H9 (cell line): ENCODE results near the gene KLHDC7B. TPM values are rescaled to one million over a fixed set of nuclear protein-coding genes. Genes with fewer than 3 reads are reported as not detected.

Experiments used
- DNase-seq: peaks from one replicate; pipeline ENCODE4 v3.0.0-alpha.2; 2017
- H2AFZ ChIP-seq: one replicate; pipeline ENCODE4 v1.6.1; 2013; ENCODE audit warnings: mild to moderate bottlenecking, low read length, control low read depth, moderate library complexity
- H2AK5ac ChIP-seq: 2 replicates; pipeline ENCODE4 v1.6.1; 2013; ENCODE audit warnings: low read length, control low read depth, mixed read lengths; ENCODE audit not compliant: insufficient read length
- H2BK120ac ChIP-seq: one replicate; pipeline ENCODE4 v1.6.1; 2013; ENCODE audit warnings: low read depth, mild to moderate bottlenecking, low read length, control low read depth, inconsistent platforms; ENCODE audit not compliant: poor library complexity, severe bottlenecking
- H2BK12ac ChIP-seq: 2 replicates; pipeline ENCODE4 v1.6.1; 2013; ENCODE audit warnings: low read length, control low read depth, mixed read lengths, low read depth; ENCODE audit not compliant: insufficient read length
- H2BK15ac ChIP-seq: 2 replicates; pipeline ENCODE4 v1.6.1; 2013; ENCODE audit warnings: low read depth, low read length, control low read depth
- H2BK20ac ChIP-seq: one replicate; pipeline ENCODE4 v1.6.1; 2013; ENCODE audit warnings: low read depth, mild to moderate bottlenecking, low read length, control low read depth, inconsistent platforms; ENCODE audit not compliant: poor library complexity, severe bottlenecking
- H2BK5ac ChIP-seq: 2 replicates; pipeline ENCODE4 v1.6.1; 2013; ENCODE audit warnings: low read length, control low read depth, mixed read lengths; ENCODE audit not compliant: insufficient read length
- H3K14ac ChIP-seq: 2 replicates; pipeline ENCODE4 v1.6.1; 2013; ENCODE audit warnings: low read length, control low read depth; ENCODE audit not compliant: insufficient read depth
- H3K18ac ChIP-seq: 2 replicates; pipeline ENCODE4 v1.6.1; 2013; ENCODE audit warnings: low read depth, mild to moderate bottlenecking, mixed read lengths, low read length, control low read depth; ENCODE audit not compliant: insufficient read length
- H3K23ac ChIP-seq: 2 replicates; pipeline ENCODE4 v1.6.1; 2013; ENCODE audit warnings: low read length, control low read depth, mixed read lengths, low read depth; ENCODE audit not compliant: insufficient read length
- H3K23me2 ChIP-seq: 2 replicates; pipeline ENCODE4 v1.6.1; 2013; ENCODE audit warnings: low read depth, mild to moderate bottlenecking, mixed read lengths, low read length, control low read depth; ENCODE audit not compliant: insufficient read length, poor library complexity, severe bottlenecking
- H3K27ac ChIP-seq: 2 replicates; pipeline ENCODE4 v1.5.1; 2013; ENCODE audit warnings: low read length, control low read depth, mixed read lengths, low read depth; ENCODE audit not compliant: insufficient read length
- H3K27me3 ChIP-seq: 2 replicates; pipeline ENCODE4 v1.6.1; 2013; ENCODE audit warnings: low read length, control low read depth, inconsistent platforms; ENCODE audit not compliant: insufficient read depth
- H3K4ac ChIP-seq: 2 replicates; pipeline ENCODE4 v1.6.1; 2013; ENCODE audit warnings: low read depth, mild to moderate bottlenecking, control low read depth, inconsistent platforms, low read length, moderate library complexity
- H3K4me1 ChIP-seq: 2 replicates; pipeline ENCODE4 v1.6.1; 2013; ENCODE audit warnings: low read length, control low read depth, inconsistent platforms; ENCODE audit not compliant: insufficient read depth
- H3K4me2 ChIP-seq: 2 replicates; pipeline ENCODE4 v1.6.1; 2013; ENCODE audit warnings: low read length, control low read depth, mixed read lengths; ENCODE audit not compliant: insufficient read length, insufficient read depth
- H3K56ac ChIP-seq: 2 replicates; pipeline ENCODE4 v1.6.1; 2013; ENCODE audit warnings: low read depth, mild to moderate bottlenecking, mixed read lengths, low read length, control low read depth; ENCODE audit not compliant: insufficient read length
- H3K79me1 ChIP-seq: 2 replicates; pipeline ENCODE4 v1.6.1; 2013; ENCODE audit warnings: low read depth, mild to moderate bottlenecking, moderate library complexity, low read length, control low read depth, inconsistent platforms; ENCODE audit not compliant: insufficient read depth, poor library complexity, severe bottlenecking
- H3K79me2 ChIP-seq: 2 replicates; pipeline ENCODE4 v1.6.1; 2013; ENCODE audit warnings: low read length, control low read depth, inconsistent platforms; ENCODE audit not compliant: insufficient read depth
- H3K9ac ChIP-seq: 2 replicates; pipeline ENCODE4 v1.6.1; 2013; ENCODE audit warnings: low read length, control low read depth, mixed read lengths; ENCODE audit not compliant: insufficient read length; ENCODE audit errors: extremely low read depth
- H3K9me3 ChIP-seq: one replicate; pipeline ENCODE4 v1.6.1; 2013; ENCODE audit warnings: low read depth, low read length, inconsistent platforms; ENCODE audit not compliant: control insufficient read depth
- H3T11ph ChIP-seq: one replicate; pipeline ENCODE4 v1.6.1; 2013; ENCODE audit warnings: mild to moderate bottlenecking, low read length, control low read depth, inconsistent platforms
- H4K20me1 ChIP-seq: one replicate; pipeline ENCODE4 v1.6.1; 2013; ENCODE audit not compliant: control insufficient read depth, insufficient read length, insufficient read depth
- H4K5ac ChIP-seq: 2 replicates; pipeline ENCODE4 v1.6.1; 2013; ENCODE audit warnings: low read depth, mild to moderate bottlenecking, mixed read lengths, low read length, control low read depth; ENCODE audit not compliant: insufficient read length
- H4K8ac ChIP-seq: replicated peaks from 2 replicates; pipeline ENCODE4 v1.6.1; 2013; ENCODE audit warnings: low read length, control low read depth, mixed read lengths, low read depth; ENCODE audit not compliant: insufficient read length
- H4K91ac ChIP-seq: 2 replicates; pipeline ENCODE4 v1.6.1; 2013; ENCODE audit warnings: low read depth, mild to moderate bottlenecking, moderate library complexity, mixed read lengths, low read length, control low read depth; ENCODE audit not compliant: insufficient read length
- H3K27ac Mint-ChIP-seq, 3 experiments: 2 replicates in 2 of 3; 3 replicates in 1 of 3; pipeline ENCODE4 v1.8.0; 2020 to 2021; ENCODE audit warnings: mixed read lengths in 3 of 3, mild to moderate bottlenecking in 1 of 3, moderate library complexity in 1 of 3
- H3K27me3 Mint-ChIP-seq: 2 replicates; pipeline ENCODE4 v1.8.0; 2021; ENCODE audit warnings: low read depth, mild to moderate bottlenecking, moderate library complexity, mixed read lengths
- H3K36me3 Mint-ChIP-seq, 3 experiments: 2 replicates in 2 of 3; 3 replicates in 1 of 3; pipeline ENCODE4 v1.8.0; 2020 to 2021; ENCODE audit warnings: low read depth in 3 of 3, mixed read lengths in 3 of 3; ENCODE audit not compliant: insufficient read depth in 1 of 3
- H3K4me1 Mint-ChIP-seq, 2 experiments: 2 replicates each; pipeline ENCODE4 v1.8.0; 2020; ENCODE audit warnings: mixed read lengths in 2 of 2
- H3K4me3 Mint-ChIP-seq, 2 experiments: 2 replicates in 1 of 2; 3 replicates in 1 of 2; pipeline ENCODE4 v1.8.0; 2020 to 2021; ENCODE audit warnings: mild to moderate bottlenecking in 2 of 2, mixed read lengths in 2 of 2, moderate library complexity in 1 of 2
- H3K9me3 Mint-ChIP-seq, 2 experiments: 2 replicates in 1 of 2; 3 replicates in 1 of 2; pipeline ENCODE4 v1.8.0; 2020; ENCODE audit warnings: mild to moderate bottlenecking in 2 of 2, mixed read lengths in 2 of 2, moderate library complexity in 1 of 2
- WGBS: extraction: QIAGEN DNeasy Blood & Tissue Kit; methylation state at CpG from one replicate; pipeline ENCODE4 v1.1.7; 2013; ENCODE audit warnings: missing lambda C conversion rate, low lambda C conversion rate, mixed read lengths; ENCODE audit not compliant: insufficient read length; ENCODE audit errors: extremely low coverage; 5-methylcytosine and 5-hydroxymethylcytosine counted together
- total RNA-seq: library from RNA; stranded (reverse); gene quantifications from 2 replicates; pipeline ENCODE4 v1.2.1, GENCODE V29; 2021
- TF ChIP-seq, protein P1 (sequence below): fragments of 200-600 bp; sonication (generic); conservative IDR thresholded peaks from 3 replicates; pipeline ENCODE4 v1.8.0; 2021; ENCODE audit warnings: antibody characterized with exemption, mild to moderate bottlenecking

KLHDC7B gene
- total RNA-seq, 1 experiment from 2014 or later = not detected

DNA sequence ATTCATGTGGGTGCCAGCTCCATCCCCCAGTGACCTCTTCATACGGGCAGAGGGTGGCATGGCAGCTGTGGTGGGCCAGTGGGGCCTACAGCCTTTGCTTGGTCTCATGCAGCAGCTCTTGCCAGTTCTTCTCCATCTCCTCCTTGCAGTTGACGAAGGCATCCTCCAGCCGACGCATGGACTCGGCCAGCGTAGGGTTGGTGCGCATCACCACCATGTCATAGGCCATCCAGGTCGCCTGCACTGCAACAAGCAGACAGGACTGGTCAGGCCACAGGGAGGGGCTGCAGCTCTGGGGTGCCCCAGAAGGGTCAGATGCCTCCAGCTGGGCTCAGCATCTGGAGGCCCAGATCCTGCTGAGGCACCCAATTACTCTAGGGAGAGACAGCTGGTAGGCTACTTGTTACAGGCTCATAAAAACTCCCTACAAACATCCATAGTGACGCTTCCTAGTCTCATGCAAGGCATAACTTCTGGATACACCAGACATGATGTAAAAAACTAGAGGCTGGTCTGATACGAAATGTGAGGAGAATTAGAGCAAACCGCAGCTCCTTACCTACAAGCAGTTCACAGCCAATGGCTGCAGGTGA, 5.6 kb downstream of the KLHDC7B start:
- Histone ChIP-seq H3K56ac (no peak overlapping the region), H3K27me3 (no peaks in the 10 kb centered on the region), H4K5ac (no peak overlapping the region), H2BK20ac (no peak overlapping the region), H2AK5ac (no peak overlapping the region), H2BK12ac (no peak overlapping the region), H3K9me3 (no peaks in the 10 kb centered on the region), H3T11ph (no peak overlapping the region), H3K4me2 (no peak overlapping the region), H3K79me1 (no peaks in the 10 kb centered on the region), H3K18ac (no peak overlapping the region), H3K79me2 (no peaks in the 10 kb centered on the region), H3K14ac (no peak overlapping the region), H2AFZ (no peak overlapping the region), H3K23ac (no peak overlapping the region), H4K8ac (no peak overlapping the region), H3K4me1 (no peaks in the 10 kb centered on the region), H3K4ac (no peak overlapping the region), H2BK15ac (no peak overlapping the region), H2BK120ac (no peak overlapping the region), H3K23me2 (no peaks in the 10 kb centered on the region), H4K91ac (no peak overlapping the region), H4K20me1 (no peaks in the 10 kb centered on the region), H2BK5ac (no peak overlapping the region), H3K9ac (no peak overlapping the region), H3K27ac (no peak overlapping the region)
- TF ChIP-seq, protein P1, sequence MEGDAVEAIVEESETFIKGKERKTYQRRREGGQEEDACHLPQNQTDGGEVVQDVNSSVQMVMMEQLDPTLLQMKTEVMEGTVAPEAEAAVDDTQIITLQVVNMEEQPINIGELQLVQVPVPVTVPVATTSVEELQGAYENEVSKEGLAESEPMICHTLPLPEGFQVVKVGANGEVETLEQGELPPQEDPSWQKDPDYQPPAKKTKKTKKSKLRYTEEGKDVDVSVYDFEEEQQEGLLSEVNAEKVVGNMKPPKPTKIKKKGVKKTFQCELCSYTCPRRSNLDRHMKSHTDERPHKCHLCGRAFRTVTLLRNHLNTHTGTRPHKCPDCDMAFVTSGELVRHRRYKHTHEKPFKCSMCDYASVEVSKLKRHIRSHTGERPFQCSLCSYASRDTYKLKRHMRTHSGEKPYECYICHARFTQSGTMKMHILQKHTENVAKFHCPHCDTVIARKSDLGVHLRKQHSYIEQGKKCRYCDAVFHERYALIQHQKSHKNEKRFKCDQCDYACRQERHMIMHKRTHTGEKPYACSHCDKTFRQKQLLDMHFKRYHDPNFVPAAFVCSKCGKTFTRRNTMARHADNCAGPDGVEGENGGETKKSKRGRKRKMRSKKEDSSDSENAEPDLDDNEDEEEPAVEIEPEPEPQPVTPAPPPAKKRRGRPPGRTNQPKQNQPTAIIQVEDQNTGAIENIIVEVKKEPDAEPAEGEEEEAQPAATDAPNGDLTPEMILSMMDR = no peak
- WGBS = no CpG with 5 or more reads among the region's 11 CpGs
- H3K27me3 Mint-ChIP-seq = peaks cover 11% of the 10 kb centered on the region
- no peak overlapping the region for H3K4me3 Mint-ChIP-seq
- H3K9me3 Mint-ChIP-seq = no peaks in the 10 kb centered on the region
- H3K36me3 Mint-ChIP-seq = no peaks in the 10 kb centered on the region
- H3K4me1 Mint-ChIP-seq = peaks cover 10 to 11% of the 10 kb centered on the region in 2 experiments
- no peak for DNase-seq
- H3K27ac Mint-ChIP-seq = no peak overlapping the region
